SJSA1 (cell line): ENCODE data around the gene TMEM114. TPM values are rescaled to one million over a fixed set of nuclear protein-coding genes. Genes with fewer than 3 reads are reported as not detected.
"Not testable (repeated sequence)": the region's sequence is repeated elsewhere in the genome, so short reads cannot be mapped to it uniquely, and the experiment has no call there.

ENCODE experiments used
- DNase-seq, 2 experiments: peaks; one replicate each; pipeline ENCODE4 v3.0.0-alpha.2; 2015 to 2020; ENCODE audit warnings: low spot score in 2 of 2, low read depth in 1 of 2
- H3K27ac ChIP-seq: fragments of 250-450 bp; sonication (Bioruptor Pico); 2 replicates; pipeline ENCODE4 v1.5.1; 2020; ENCODE audit warnings: mild to moderate bottlenecking, moderate library complexity
- H3K27me3 ChIP-seq: fragments of 250-450 bp; sonication (Bioruptor Pico); replicated peaks from 2 replicates; pipeline ENCODE4 v1.5.1; 2020; ENCODE audit warnings: mild to moderate bottlenecking, moderate library complexity
- H3K36me3 ChIP-seq: fragments of 250-450 bp; sonication (Bioruptor Pico); 2 replicates; pipeline ENCODE4 v1.5.1; 2020; ENCODE audit warnings: mild to moderate bottlenecking
- H3K4me1 ChIP-seq: fragments of 250-450 bp; sonication (Bioruptor Pico); replicated peaks from 2 replicates; pipeline ENCODE4 v1.6.1; 2021; ENCODE audit warnings: mild to moderate bottlenecking
- H3K4me3 ChIP-seq: fragments of 250-450 bp; sonication (Bioruptor Pico); 2 replicates; pipeline ENCODE4 v1.5.1; 2020; ENCODE audit warnings: mild to moderate bottlenecking
- H3K9me3 ChIP-seq: fragments of 250-450 bp; sonication (Bioruptor Pico); replicated peaks from 2 replicates; pipeline ENCODE4 v1.5.1; 2020; ENCODE audit warnings: mild to moderate bottlenecking
- total RNA-seq: library from RNA; depleted of rRNA; stranded (reverse); fragments of >200 nt; shearing (Covaris generic); gene quantifications from 2 replicates; pipeline ENCODE4 v1.2.3, GENCODE V29; 2014

The TMEM114 gene
- total RNA-seq, 1 experiment from 2014 or later, result not detected

- DNase-seq, result not testable (repeated sequence)
Observed at GRCh38 chr16:8563944-8564540, 26.3 kb downstream of the TMEM114 start.

GRCh38 chr16:8561496-8561895 lies 28.8 kb downstream of the TMEM114 start:
- H3K4me1 ChIP-seq, result no peaks in the 10 kb centered on the region
- H3K27me3 ChIP-seq, result no peaks in the 10 kb centered on the region
- H3K9me3 ChIP-seq, result peaks cover 7% of the 10 kb centered on the region; the same call in 1 of the 2 replicates
- H3K4me3 ChIP-seq, result no peak overlapping the region
- H3K27ac ChIP-seq, result no peak overlapping the region
- no peak for DNase-seq
- peaks cover 2% of the 10 kb centered on the region; the same call in 1 of the 2 replicates for H3K36me3 ChIP-seq

More at GRCh38 chr16:8563944-8564540, 26.3 kb downstream of the TMEM114 start:
- H3K9me3 ChIP-seq, H3K27ac ChIP-seq, H3K4me3 ChIP-seq, H3K36me3 ChIP-seq, H3K27me3 ChIP-seq, H3K4me1 ChIP-seq: not testable (repeated sequence)

- Histone ChIP-seq H3K27me3 (0 out of 2 replicates have a peak, but pooled peaks cover 7% of the 10 kb centered on the region), H3K27ac (no peak overlapping the region), H3K4me1 (no peaks in the 10 kb centered on the region), H3K4me3 (no peak overlapping the region), H3K9me3 (no peaks in the 10 kb centered on the region), H3K36me3 (no peaks in the 10 kb centered on the region)
- DNase-seq, result no peak
Observed at GRCh38 chr16:8555400-8555799, 34.9 kb downstream of the TMEM114 start.

- Histone ChIP-seq H3K9me3 (no peaks in the 10 kb centered on the region), H3K36me3 (no peaks in the 10 kb centered on the region), H3K27ac (no peak overlapping the region), H3K4me3 (no peak overlapping the region), H3K4me1 (no peaks in the 10 kb centered on the region), H3K27me3 (0 out of 2 replicates have a peak, but pooled peaks cover 11% of the 10 kb centered on the region)
- DNase-seq, result no peak
Observed at GRCh38 chr16:8554881-8555280, 35.4 kb downstream of the TMEM114 start.

GRCh38 chr16:8554022-8554421 lies 36.3 kb downstream of the TMEM114 start:
- Histone ChIP-seq H3K4me3 (no peak overlapping the region), H3K4me1 (no peaks in the 10 kb centered on the region), H3K9me3 (no peaks in the 10 kb centered on the region), H3K27me3 (0 out of 2 replicates have a peak, but pooled peaks cover 14% of the 10 kb centered on the region), H3K27ac (no peak overlapping the region), H3K36me3 (no peaks in the 10 kb centered on the region)
- DNase-seq, result no peak

- Histone ChIP-seq H3K36me3 (no peaks in the 10 kb centered on the region), H3K4me3 (no peak overlapping the region), H3K4me1 (no peaks in the 10 kb centered on the region), H3K27ac (no peak overlapping the region), H3K9me3 (no peaks in the 10 kb centered on the region), H3K27me3 (peaks cover 19% of the 10 kb centered on the region; the same call in 1 of the 2 replicates)
- DNase-seq, result no peak
Observed at GRCh38 chr16:8552487-8553221, 37.7 kb downstream of the TMEM114 start.

- DNase-seq, result no peak
- Histone ChIP-seq H3K27ac (no peak overlapping the region), H3K27me3 (peaks cover 19% of the 10 kb centered on the region; the same call in 1 of the 2 replicates), H3K4me3 (no peak overlapping the region), H3K36me3 (no peaks in the 10 kb centered on the region), H3K9me3 (no peaks in the 10 kb centered on the region), H3K4me1 (no peaks in the 10 kb centered on the region)
Observed at GRCh38 chr16:8551388-8552332, 38.7 kb downstream of the TMEM114 start.

- no peaks in the 10 kb centered on the region for H3K36me3 ChIP-seq
Observed at GRCh38 chr16:8550728-8551387, 39.5 kb downstream of the TMEM114 start.

GRCh38 chr16:8549843-8550412 lies 40.4 kb downstream of the TMEM114 start:
- no peaks in the 10 kb centered on the region for H3K36me3 ChIP-seq
- peaks cover 19% of the 10 kb centered on the region; the same call in 1 of the 2 replicates for H3K27me3 ChIP-seq
- H3K4me1 ChIP-seq, result no peaks in the 10 kb centered on the region
- H3K4me3 ChIP-seq, result no peak overlapping the region
- no peaks in the 10 kb centered on the region for H3K9me3 ChIP-seq
- no peak overlapping the region for H3K27ac ChIP-seq
- no peak for DNase-seq

More at GRCh38 chr16:8550728-8551387, 39.5 kb downstream of the TMEM114 start:
- Histone ChIP-seq H3K9me3 (no peaks in the 10 kb centered on the region), H3K27me3 (peaks cover 19% of the 10 kb centered on the region; the same call in 1 of the 2 replicates), H3K27ac (no peak overlapping the region), H3K4me3 (no peak overlapping the region), H3K4me1 (no peaks in the 10 kb centered on the region)
- no peak for DNase-seq

- Histone ChIP-seq H3K36me3 (no peaks in the 10 kb centered on the region), H3K4me3 (no peak overlapping the region), H3K27ac (no peak overlapping the region), H3K4me1 (no peaks in the 10 kb centered on the region), H3K27me3 (peaks cover 19% of the 10 kb centered on the region; the same call in 1 of the 2 replicates), H3K9me3 (no peaks in the 10 kb centered on the region)
- no peak for DNase-seq
Observed at GRCh38 chr16:8548166-8548565, 42.1 kb downstream of the TMEM114 start.

- no peak for DNase-seq
- Histone ChIP-seq H3K36me3 (no peaks in the 10 kb centered on the region), H3K27ac (no peak overlapping the region), H3K27me3 (peaks cover 19% of the 10 kb centered on the region; the same call in 1 of the 2 replicates), H3K4me3 (no peak overlapping the region), H3K9me3 (no peaks in the 10 kb centered on the region), H3K4me1 (no peaks in the 10 kb centered on the region)
Observed at GRCh38 chr16:8547762-8548161, 42.5 kb downstream of the TMEM114 start.

GRCh38 chr16:8544406-8544805 lies 45.9 kb downstream of the TMEM114 start:
- no peaks in the 10 kb centered on the region for H3K4me1 ChIP-seq
- H3K36me3 ChIP-seq, result no peaks in the 10 kb centered on the region
- no peak overlapping the region for H3K27ac ChIP-seq
- H3K27me3 ChIP-seq, result peaks cover 5% of the 10 kb centered on the region; the same call in 1 of the 2 replicates
- no peaks in the 10 kb centered on the region for H3K9me3 ChIP-seq
- no peak for DNase-seq
- no peak overlapping the region for H3K4me3 ChIP-seq

GRCh38 chr16:8543258-8543657 lies 47.1 kb downstream of the TMEM114 start:
- peaks cover 2% of the 10 kb centered on the region; the same call in 1 of the 2 replicates for H3K27me3 ChIP-seq
- no peak overlapping the region for H3K4me3 ChIP-seq
- no peak for DNase-seq
- no peak overlapping the region for H3K27ac ChIP-seq
- no peaks in the 10 kb centered on the region for H3K36me3 ChIP-seq
- H3K4me1 ChIP-seq, result no peaks in the 10 kb centered on the region
- H3K9me3 ChIP-seq, result no peaks in the 10 kb centered on the region
